Measurements from ENCODE around the gene POP4. TPM values are rescaled to one million over a fixed set of nuclear protein-coding genes. Genes with fewer than 3 reads are reported as not detected.

Gene POP4
- total and polyA plus RNA-seq, 2 experiments from 2014 or later: 68.9 to 91.8 TPM

- Histone ChIP-seq H2AFZ (no peak overlapping the region), H3K27me3 (peaks cover 14% of the 10 kb centered on the region), H3K9me2 (replicated peaks; ENCODE audit: insufficient read depth) (no peaks in the 10 kb centered on the region), H3K36me3 (replicated peaks; ENCODE audit: insufficient read depth, low read depth) (no peaks in the 10 kb centered on the region), H4K20me1 (ENCODE audit: insufficient read depth, poor library complexity, severe bottlenecking) (no peaks in the 10 kb centered on the region), H3K9me3 (ENCODE audit: low read depth) (no peaks in the 10 kb centered on the region), H3K27ac (no peak overlapping the region), H3K4me3 (no peak overlapping the region), H3K4me1 (ENCODE audit: insufficient read depth) (no peaks in the 10 kb centered on the region), H3K4me2 (no peak overlapping the region), H3K79me2 (no peaks in the 10 kb centered on the region)
- no peak for TF ChIP-seq EZH2phosphoT487 (IDR thresholded peaks at IDR 0.05; ENCODE audit: low read depth, severe bottlenecking, unreplicated experiment)
- no peak for TF ChIP-seq EZH2 (IDR thresholded peaks at IDR 0.05; ENCODE audit: borderline replicate concordance)
- TF ChIP-seq CTCF (IDR thresholded peaks at IDR 0.05; ENCODE audit: poor library complexity): no peak
- DNase-seq (ENCODE audit: low spot score): no peak
- WGBS (ENCODE audit: low lambda C conversion rate, missing lambda C conversion rate): 82% methylated on average over 22 of the region's 22 CpGs
These were observed 37.8 kb upstream of the POP4 start for GRCh38 chr19:29568036-29569025.

- Histone ChIP-seq H3K9me2 (replicated peaks; ENCODE audit: insufficient read depth) (no peaks in the 10 kb centered on the region), H3K36me3 (replicated peaks; ENCODE audit: insufficient read depth, low read depth) (no peaks in the 10 kb centered on the region), H3K27ac (no peak overlapping the region), H3K4me1 (ENCODE audit: insufficient read depth) (no peaks in the 10 kb centered on the region), H2AFZ (no peak overlapping the region), H3K4me3 (no peak overlapping the region), H3K4me2 (no peak overlapping the region), H3K9me3 (ENCODE audit: low read depth) (no peaks in the 10 kb centered on the region), H3K79me2 (no peaks in the 10 kb centered on the region), H4K20me1 (ENCODE audit: insufficient read depth, poor library complexity, severe bottlenecking) (no peaks in the 10 kb centered on the region), H3K27me3 (peaks cover 22% of the 10 kb centered on the region)
- 73% methylated on average over 9 of the region's 9 CpGs for WGBS (ENCODE audit: low lambda C conversion rate, missing lambda C conversion rate)
- TF ChIP-seq CTCF (IDR thresholded peaks at IDR 0.05; ENCODE audit: poor library complexity) (no peak), EZH2 (IDR thresholded peaks at IDR 0.05; ENCODE audit: borderline replicate concordance) (no peak)
- DNase-seq (ENCODE audit: low spot score): no peak
These were observed 36.8 kb upstream of the POP4 start for GRCh38 chr19:29569038-29569911.

- WGBS (ENCODE audit: low lambda C conversion rate, missing lambda C conversion rate): 82% methylated on average over 6 of the region's 6 CpGs
- Histone ChIP-seq H3K4me3 (no peak overlapping the region), H3K36me3 (replicated peaks; ENCODE audit: insufficient read depth, low read depth) (no peaks in the 10 kb centered on the region), H3K9me2 (replicated peaks; ENCODE audit: insufficient read depth) (no peaks in the 10 kb centered on the region), H3K4me2 (no peak overlapping the region), H4K20me1 (ENCODE audit: insufficient read depth, poor library complexity, severe bottlenecking) (no peaks in the 10 kb centered on the region), H3K9me3 (ENCODE audit: low read depth) (no peaks in the 10 kb centered on the region), H3K27ac (no peak overlapping the region), H3K27me3 (peaks cover 38% of the 10 kb centered on the region), H3K79me2 (no peaks in the 10 kb centered on the region), H2AFZ (no peak overlapping the region), H3K4me1 (ENCODE audit: insufficient read depth) (no peaks in the 10 kb centered on the region)
- no peak for DNase-seq (ENCODE audit: low spot score)
- TF ChIP-seq EZH2phosphoT487 (IDR thresholded peaks at IDR 0.05; ENCODE audit: low read depth, severe bottlenecking, unreplicated experiment) (no peak), CTCF (IDR thresholded peaks at IDR 0.05; ENCODE audit: poor library complexity) (no peak), EZH2 (IDR thresholded peaks at IDR 0.05; ENCODE audit: borderline replicate concordance) (no peak)
These were observed 34.9 kb upstream of the POP4 start for GRCh38 chr19:29571181-29571580.

Data from hepatocyte (in vitro differentiated cells).